GM21360 (cell line): ENCODE results near the gene HOXA6.

Experiments
- ATAC-seq: cut with Tn5 transposase; IDR thresholded peaks from one replicate; pipeline ENCODE4 v1.9.1; 2021; ENCODE audit warnings: mild to moderate bottlenecking, moderate library complexity; ENCODE audit not compliant: unreplicated experiment

Gene HOXA6

GRCh38 chr7:27124902-27125689 is 22.5 kb downstream of the HOXA6 start:
- ATAC-seq, result no peak

GRCh38 chr7:27124096-27124901 is 23.3 kb downstream of the HOXA6 start:
- ATAC-seq, result no peak

- ATAC-seq, result no peak
Observed at GRCh38 chr7:27123477-27124053, 24.0 kb downstream of the HOXA6 start.

- ATAC-seq, result no peak
Observed at GRCh38 chr7:27123007-27123476, 24.5 kb downstream of the HOXA6 start.

- no peak for ATAC-seq
Observed at GRCh38 chr7:27122077-27122910, 25.3 kb downstream of the HOXA6 start.

GRCh38 chr7:27121684-27122076 is 25.9 kb downstream of the HOXA6 start:
- ATAC-seq, result no peak

- no peak for ATAC-seq
Observed at GRCh38 chr7:27119412-27119911, 28.1 kb downstream of the HOXA6 start.

- ATAC-seq, result no peak
Observed at GRCh38 chr7:27118580-27118979, 29.0 kb downstream of the HOXA6 start.

GRCh38 chr7:27117887-27118491 is 29.6 kb downstream of the HOXA6 start:
- no peak for ATAC-seq

- ATAC-seq, result no peak
Observed at GRCh38 chr7:27116962-27117886, 30.4 kb downstream of the HOXA6 start.

- no peak for ATAC-seq
Observed at GRCh38 chr7:27116031-27116961, 31.3 kb downstream of the HOXA6 start.

- no peak for ATAC-seq
Observed at GRCh38 chr7:27115221-27116026, 32.1 kb downstream of the HOXA6 start.

GRCh38 chr7:27114881-27115220 is 32.7 kb downstream of the HOXA6 start:
- no peak for ATAC-seq

GRCh38 chr7:27113991-27114769 is 33.4 kb downstream of the HOXA6 start:
- ATAC-seq, result no peak

- no peak for ATAC-seq
Observed at GRCh38 chr7:27112955-27113949, 34.3 kb downstream of the HOXA6 start.
